ENCODE results near the gene RNU5D-1. TPM values are rescaled to one million over a fixed set of nuclear protein-coding genes. Genes with fewer than 3 reads are reported as not detected.

The RNU5D-1 gene
- total and polyA plus RNA-seq, 2 of the 13 experiments (the other 11 are each of a cell fraction or from before 2014, with no cell fraction given): 165 TPM; not detected in 1

- 0 out of 2 replicates have a peak, but pooled peaks have one; percentile 77 for TF ChIP-seq ZFP90 (CRISPR knock-in tag; IDR thresholded peaks at IDR 0.05; ENCODE audit: borderline replicate concordance)
- no peak for TF ChIP-seq ZNF407 (CRISPR knock-in tag; IDR thresholded peaks at IDR 0.05; ENCODE audit: not compliant biosample characterization)
- no peak for TF ChIP-seq ZNF235 (CRISPR knock-in tag; IDR thresholded peaks at IDR 0.05; ENCODE audit: borderline replicate concordance)
- peak; percentile 95 for TF ChIP-seq ZNF644 (CRISPR knock-in tag; IDR thresholded peaks at IDR 0.05; ENCODE audit: low read depth)
- TF ChIP-seq ZNF7 (CRISPR knock-in tag; IDR thresholded peaks at IDR 0.05): no peak
- peak; percentile 76 for TF ChIP-seq POGZ (CRISPR knock-in tag; IDR thresholded peaks at IDR 0.05)
- no peak; the same call in 1 of the 2 replicates for TF ChIP-seq KDM5A (IDR thresholded peaks at IDR 0.05; ENCODE audit: borderline replicate concordance, low read length)
- TF ChIP-seq KLF9 (CRISPR knock-in tag; IDR thresholded peaks at IDR 0.05; ENCODE audit: low read depth): 0 out of 2 replicates have a peak, but pooled peaks have one; percentile 31
- no peak for TF ChIP-seq EEA1 (CRISPR knock-in tag; IDR thresholded peaks at IDR 0.05; ENCODE audit: borderline replicate concordance)
- no peak for TF ChIP-seq LRRFIP1 (CRISPR knock-in tag; conservative IDR thresholded peaks at IDR 0.05)
- TF ChIP-seq ARID5B (CRISPR knock-in tag; IDR thresholded peaks at IDR 0.05): peak; percentile 95
- no peak for TF ChIP-seq STAG1 (CRISPR knock-in tag; IDR thresholded peaks at IDR 0.05)
Measured at GRCh38 chr1:44681905-44682882, 48.8 kb downstream of the RNU5D-1 start (continued).

Measured in HepG2 (cell line).